Jurkat, Clone E6-1 (cell line): ENCODE data around the gene PPIF. TPM values are rescaled to one million over a fixed set of nuclear protein-coding genes. Genes with fewer than 3 reads are reported as not detected.

Experiments
- DNase-seq: peaks from one replicate; pipeline ENCODE4 v3.0.0-alpha.2; 2011; ENCODE audit warnings: low read depth, low spot score
- H3K4me3 ChIP-seq: 2 replicates; pipeline ENCODE4 v1.5.1; 2011; ENCODE audit warnings: mild to moderate bottlenecking, low read length, control low read depth, moderate library complexity
- polyA plus RNA-seq: library from polyadenylated mRNA; unstranded; fragments of >200 nt; gene quantifications from one replicate; pipeline ENCODE4 v1.2.1, GENCODE V29; 2012; ENCODE audit warnings: missing spikeins; ENCODE audit not compliant: insufficient read length, insufficient read depth

Gene PPIF
- polyA plus RNA-seq, result 80.3 TPM

GRCh38 chr10:79347226-79347893 is at the start of gene PPIF:
Gene PPIF (plus strand): TSS chr10:79347469. CDS start chr10:79347549, 80 bp downstream.
- peak within 1 kb of the TSS; percentile 81 for H3K4me3 ChIP-seq
- DNase-seq, result peak; percentile 84

- no peak overlapping the region for H3K4me3 ChIP-seq
- no peak for DNase-seq
Measured at GRCh38 chr10:79298403-79299244, 48.6 kb upstream of the PPIF start.

GRCh38 chr10:79299397-79300241 is 47.6 kb upstream of the PPIF start:
- DNase-seq, result no peak
- H3K4me3 ChIP-seq, result no peak overlapping the region

- no peak for DNase-seq
- no peak overlapping the region for H3K4me3 ChIP-seq
Measured at GRCh38 chr10:79300711-79301110, 46.6 kb upstream of the PPIF start.

DNA sequence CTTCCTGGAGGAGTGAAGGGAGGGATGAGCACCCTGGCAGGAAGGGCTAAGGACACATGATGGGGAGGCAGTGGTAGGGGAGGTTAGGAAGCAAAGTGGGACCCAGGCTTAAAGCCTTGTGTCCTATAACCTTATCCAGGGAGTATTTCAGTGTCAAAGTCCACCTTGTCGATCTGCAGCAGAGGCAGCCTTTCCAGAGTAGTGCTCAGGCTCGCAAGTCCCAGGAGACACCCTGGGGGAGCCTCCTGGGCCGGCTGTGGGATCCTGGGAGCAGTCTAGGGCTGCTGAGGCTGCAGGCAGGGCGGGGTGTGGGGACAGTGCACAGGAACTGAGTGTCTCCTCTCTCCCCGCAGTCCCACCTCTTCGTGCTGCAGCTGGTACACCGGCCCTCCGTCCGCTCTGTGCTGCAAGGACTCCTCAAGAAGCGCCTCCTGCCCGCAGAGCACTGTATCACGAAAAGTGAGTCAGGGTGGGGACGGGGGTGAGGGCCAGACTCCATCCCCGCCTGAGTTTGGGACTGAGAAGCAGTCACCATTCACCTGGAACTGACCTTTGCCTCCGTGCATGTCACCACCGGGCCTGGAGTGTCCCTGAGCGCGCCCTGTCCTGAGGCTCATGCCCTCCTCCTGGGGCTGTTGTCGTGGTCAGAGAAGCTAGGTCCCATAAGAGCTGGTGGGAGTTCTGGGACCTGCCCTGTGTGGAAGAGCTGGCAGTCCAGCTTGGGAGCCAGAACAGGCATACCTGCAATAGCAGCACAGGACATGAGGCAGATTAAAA is 45.3 kb upstream of the PPIF start:
- no peak overlapping the region for H3K4me3 ChIP-seq
- DNase-seq, result no peak

GRCh38 chr10:79303631-79304478 is 43.4 kb upstream of the PPIF start:
- no peak overlapping the region for H3K4me3 ChIP-seq
- no peak for DNase-seq

- H3K4me3 ChIP-seq, result no peak overlapping the region
- no peak for DNase-seq
Measured at GRCh38 chr10:79304479-79305087, 42.7 kb upstream of the PPIF start.

GRCh38 chr10:79305515-79305914 is 41.8 kb upstream of the PPIF start:
- H3K4me3 ChIP-seq, result no peak overlapping the region
- DNase-seq, result no peak

DNA sequence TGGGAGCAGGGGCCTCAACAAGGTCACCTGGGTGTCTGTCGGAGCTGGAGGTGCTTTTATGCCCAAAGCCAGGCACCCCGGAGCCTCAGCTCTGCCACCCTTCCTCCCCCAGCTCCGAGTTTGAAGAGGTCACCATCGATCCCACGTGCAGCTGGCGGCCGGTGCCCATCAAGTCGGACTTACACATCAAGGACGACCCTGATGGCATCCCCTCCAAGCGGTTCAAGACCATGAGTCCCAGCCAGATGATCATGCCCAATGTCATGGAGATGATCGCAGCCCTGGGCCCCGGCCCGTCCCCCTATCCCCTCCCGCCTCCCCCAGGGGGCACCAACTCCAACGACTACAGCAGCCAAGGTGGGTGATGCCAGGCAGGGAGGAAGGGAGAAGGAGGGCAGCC is 41.3 kb upstream of the PPIF start:
- H3K4me3 ChIP-seq, result no peak overlapping the region
- DNase-seq, result no peak

DNA sequence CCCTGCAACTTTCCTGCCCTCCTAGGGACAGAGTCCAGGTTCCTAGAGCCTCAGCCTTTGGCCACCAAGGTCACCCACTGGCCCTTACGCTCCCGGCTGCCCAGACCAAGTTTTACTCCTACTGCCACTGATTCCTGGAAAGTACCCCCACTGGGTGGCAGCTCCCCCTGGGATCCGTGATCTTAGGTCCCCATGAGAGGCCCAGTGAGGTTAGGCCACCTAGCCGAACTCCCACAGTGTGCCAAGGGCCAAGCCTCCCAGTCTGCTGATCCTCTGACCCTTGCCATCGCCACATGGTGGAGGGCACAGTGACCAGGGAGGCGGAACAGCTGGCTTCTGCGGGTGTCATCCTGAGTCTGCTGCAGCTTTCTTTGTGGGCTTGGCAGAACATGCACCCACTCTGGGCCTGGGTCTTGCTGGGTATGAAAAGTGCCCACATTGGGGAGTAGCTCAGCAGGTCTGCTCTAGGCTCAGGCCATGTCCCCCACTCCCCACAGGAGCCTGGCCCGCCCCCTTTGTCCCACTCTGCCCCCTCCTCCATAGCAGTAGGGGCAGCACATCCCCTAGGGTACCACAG is 40.5 kb upstream of the PPIF start:
- no peak overlapping the region for H3K4me3 ChIP-seq
- no peak for DNase-seq

GRCh38 chr10:79308016-79308415 is 39.3 kb upstream of the PPIF start:
- DNase-seq, result no peak
- no peak overlapping the region for H3K4me3 ChIP-seq

GRCh38 chr10:79308969-79309665 is 38.2 kb upstream of the PPIF start:
- no peak for DNase-seq
- no peak overlapping the region for H3K4me3 ChIP-seq

- no peak for DNase-seq
- no peak overlapping the region for H3K4me3 ChIP-seq
Measured at GRCh38 chr10:79310200-79310865, 36.9 kb upstream of the PPIF start.

DNA sequence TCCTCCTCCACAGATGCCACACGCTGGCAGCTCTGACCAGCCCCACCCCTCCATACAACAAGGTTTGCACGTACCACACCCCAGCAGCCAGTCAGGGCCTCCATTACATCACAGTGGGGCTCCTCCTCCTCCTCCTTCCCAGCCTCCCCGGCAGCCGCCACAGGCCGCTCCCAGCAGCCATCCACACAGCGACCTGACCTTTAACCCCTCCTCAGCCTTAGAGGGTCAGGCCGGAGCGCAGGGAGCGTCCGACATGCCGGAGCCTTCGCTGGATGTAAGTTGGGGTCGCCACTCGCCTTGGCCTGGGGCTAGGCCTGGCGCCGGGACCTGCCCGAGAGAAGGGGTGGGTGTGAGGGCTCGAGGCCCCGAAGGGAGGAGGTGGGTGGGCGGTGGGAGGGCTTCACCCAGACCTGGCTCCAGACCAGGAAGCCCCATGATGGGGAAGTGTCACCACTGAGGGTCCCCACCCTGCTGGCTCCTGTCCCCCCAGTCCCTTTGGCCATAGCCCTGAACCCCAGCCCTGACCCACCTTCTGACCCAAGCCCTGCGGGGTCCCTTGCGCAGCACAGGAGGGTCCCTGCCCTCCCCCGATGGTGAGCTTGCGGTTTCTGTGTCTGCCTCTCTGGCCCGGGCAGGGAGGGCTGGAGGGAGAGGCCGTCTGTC is 36.2 kb upstream of the PPIF start:
- no peak overlapping the region for H3K4me3 ChIP-seq
- no peak for DNase-seq

DNA sequence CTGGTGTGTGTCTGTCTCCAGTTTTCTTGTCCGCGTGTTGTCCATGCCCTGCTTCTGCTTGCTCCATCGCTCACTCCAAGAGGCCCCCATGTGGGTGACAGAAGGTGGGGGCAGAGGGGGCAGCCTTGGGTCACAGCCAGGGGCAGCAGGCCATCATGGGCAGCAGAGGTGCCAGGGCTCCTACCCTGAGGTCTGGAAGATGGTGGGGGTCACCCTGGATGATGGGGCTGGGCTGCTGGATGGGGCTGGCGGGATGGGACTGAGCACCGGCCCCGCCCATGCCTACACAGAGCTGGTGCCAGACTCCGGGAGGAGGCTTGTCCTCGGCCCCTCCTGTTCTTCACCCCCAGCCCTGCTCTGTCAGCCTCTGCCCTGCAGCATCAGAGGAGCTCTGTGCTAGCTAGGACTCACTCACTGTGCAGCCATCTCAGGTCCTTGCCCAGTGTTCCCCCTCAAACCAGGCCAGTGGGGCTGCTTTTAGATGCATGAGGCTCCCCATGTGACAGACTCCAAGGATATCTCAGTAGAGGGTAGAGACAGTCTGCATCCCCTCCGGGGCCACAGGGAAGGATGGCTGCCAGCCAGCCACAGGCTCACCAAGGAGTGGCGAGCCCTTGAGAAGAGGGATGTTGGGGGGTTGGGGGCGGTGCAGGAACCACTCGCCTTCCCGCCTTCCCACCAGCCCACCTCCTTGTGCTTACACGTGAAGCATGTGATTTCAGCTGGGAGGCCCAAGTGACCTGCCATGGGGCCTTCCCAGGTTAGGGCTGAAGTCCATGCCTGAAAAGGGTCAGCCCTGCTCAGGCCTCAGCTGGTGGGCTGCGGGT is 35.5 kb upstream of the PPIF start:
- no peak overlapping the region for H3K4me3 ChIP-seq
- no peak for DNase-seq
